Astrocyte (in vitro differentiated cells and primary cell): ENCODE measurements around the gene RBM44. TPM values are rescaled to one million over a fixed set of nuclear protein-coding genes. Genes with fewer than 3 reads are reported as not detected.
"Not testable (repeated sequence)": the region's sequence is repeated elsewhere in the genome, so short reads cannot be mapped to it uniquely, and the experiment has no call there.

Experiments used
- DNase-seq: peaks from one replicate; pipeline ENCODE4 v3.0.0-alpha.2; 2010; ENCODE audit warnings: low read depth
- FAIRE-seq: peaks from 2 replicates; lab custom pipeline; 2011; peaks lifted over from hg19 to GRCh38; lab: Jason Lieb, UNC
- H2AFZ ChIP-seq: 2 replicates; pipeline ENCODE4 v1.6.0; 2012; ENCODE audit warnings: low read depth, low read length, inconsistent platforms
- H3K27ac ChIP-seq: 2 replicates; pipeline ENCODE4 v1.5.1; 2011; ENCODE audit warnings: low read depth, low read length, inconsistent platforms
- H3K27me3 ChIP-seq: 2 replicates; pipeline ENCODE4 v1.6.0; 2011; ENCODE audit warnings: low read length, inconsistent platforms; ENCODE audit not compliant: insufficient read depth
- H3K36me3 ChIP-seq: 2 replicates; pipeline ENCODE4 v1.5.1; 2011; ENCODE audit warnings: low read length, inconsistent platforms; ENCODE audit not compliant: insufficient read depth
- H3K4me1 ChIP-seq: 2 replicates; pipeline ENCODE4 v1.5.1; 2011; ENCODE audit warnings: low read length, inconsistent platforms; ENCODE audit not compliant: insufficient read depth
- H3K4me2 ChIP-seq: 2 replicates; pipeline ENCODE4 v1.6.0; 2012; ENCODE audit warnings: low read length, inconsistent platforms
- H3K4me3 ChIP-seq: 2 replicates; pipeline ENCODE4 v1.5.1; 2011; ENCODE audit warnings: low read depth, mild to moderate bottlenecking, low read length, inconsistent platforms; ENCODE audit not compliant: insufficient read depth
- H3K79me2 ChIP-seq: 2 replicates; pipeline ENCODE4 v1.6.0; 2012; ENCODE audit warnings: mild to moderate bottlenecking, low read length, inconsistent platforms; ENCODE audit not compliant: insufficient read depth
- H3K9ac ChIP-seq: 2 replicates; pipeline ENCODE4 v1.6.0; 2012; ENCODE audit warnings: mild to moderate bottlenecking, low read length, inconsistent platforms
- H3K9me3 ChIP-seq: 2 replicates; pipeline ENCODE4 v1.5.1; 2012; ENCODE audit warnings: low read depth, mild to moderate bottlenecking, low read length, inconsistent platforms; ENCODE audit not compliant: insufficient read depth
- H4K20me1 ChIP-seq: 2 replicates; pipeline ENCODE4 v1.6.0; 2012; ENCODE audit warnings: low read length, inconsistent platforms; ENCODE audit not compliant: insufficient read depth
- H3K27ac Mint-ChIP-seq: one replicate; pipeline ENCODE4 v1.8.0; 2021; ENCODE audit warnings: mild to moderate bottlenecking, mixed read lengths; ENCODE audit not compliant: unreplicated experiment
- H3K27me3 Mint-ChIP-seq: one replicate; pipeline ENCODE4 v1.8.0; 2021; ENCODE audit warnings: low read depth, mixed read lengths; ENCODE audit not compliant: unreplicated experiment
- H3K36me3 Mint-ChIP-seq: one replicate; pipeline ENCODE4 v1.8.0; 2021; ENCODE audit warnings: low read depth, mixed read lengths; ENCODE audit not compliant: unreplicated experiment
- H3K4me1 Mint-ChIP-seq: one replicate; pipeline ENCODE4 v1.8.0; 2021; ENCODE audit warnings: low read depth, mixed read lengths; ENCODE audit not compliant: unreplicated experiment
- H3K4me3 Mint-ChIP-seq: one replicate; pipeline ENCODE4 v1.8.0; 2021; ENCODE audit warnings: mild to moderate bottlenecking, moderate library complexity, mixed read lengths; ENCODE audit not compliant: unreplicated experiment
- H3K9me3 Mint-ChIP-seq: one replicate; pipeline ENCODE4 v1.8.0; 2021; ENCODE audit warnings: mild to moderate bottlenecking, mixed read lengths; ENCODE audit not compliant: unreplicated experiment
- EZH2 ChIP-seq: IDR thresholded peaks from 2 replicates; pipeline ENCODE4 v1.6.1; 2012; ENCODE audit warnings: mild to moderate bottlenecking, low read length, inconsistent platforms; ENCODE audit not compliant: insufficient read depth
- total RNA-seq: library from RNA; stranded (reverse); gene quantifications from 2 replicates; pipeline ENCODE4 v1.2.1, GENCODE V29; 2021
- TF ChIP-seq, protein P1 (sequence below): IDR thresholded peaks from 2 replicates; pipeline ENCODE4 v1.5.1; 2011; ENCODE audit warnings: low read depth, mild to moderate bottlenecking, inconsistent platforms, low read length, moderate library complexity; ENCODE audit not compliant: insufficient read depth

Gene RBM44
- total RNA-seq, 1 donor from 2014 or later, result 0.32 TPM

DNA sequence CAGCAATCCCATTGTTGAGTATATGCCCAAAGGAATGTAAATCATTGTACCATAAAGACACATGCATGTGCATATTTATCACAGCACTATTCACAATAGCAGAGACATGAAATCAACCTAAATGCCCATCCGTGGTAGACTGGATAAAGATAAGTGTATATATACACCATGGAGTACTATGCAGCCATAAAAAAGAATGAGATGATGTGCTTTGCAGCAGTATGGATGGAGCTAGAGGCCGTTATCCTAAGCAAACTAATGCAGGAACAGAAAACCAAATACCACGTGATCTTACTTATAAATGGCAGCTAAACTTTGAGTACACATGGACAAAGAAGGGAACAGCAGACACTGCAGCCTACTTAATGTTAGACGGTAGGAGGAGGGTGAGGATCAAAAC lies 42.5 kb downstream of the RBM44 start:
- Mint-ChIP-seq H3K36me3 (no peaks in the 10 kb centered on the region), H3K4me1 (no peaks in the 10 kb centered on the region), H3K9me3 (peaks cover 9% of the 10 kb centered on the region), H3K27me3 (peaks cover 8% of the 10 kb centered on the region), H3K27ac (no peak overlapping the region), H3K4me3 (no peak overlapping the region)
- Histone ChIP-seq H4K20me1 (no peaks in the 10 kb centered on the region), H3K9me3 (no peaks in the 10 kb centered on the region), H3K9ac (no peak overlapping the region), H3K4me1 (no peaks in the 10 kb centered on the region), H3K36me3 (no peaks in the 10 kb centered on the region), H3K4me2 (no peak overlapping the region), H2AFZ (no peak overlapping the region), H3K27me3 (no peaks in the 10 kb centered on the region), H3K79me2 (no peaks in the 10 kb centered on the region), H3K27ac (no peak overlapping the region), H3K4me3 (no peak overlapping the region)
- DNase-seq (no peak), FAIRE-seq (no peak)
- no peak for TF ChIP-seq EZH2
- TF ChIP-seq, protein P1, sequence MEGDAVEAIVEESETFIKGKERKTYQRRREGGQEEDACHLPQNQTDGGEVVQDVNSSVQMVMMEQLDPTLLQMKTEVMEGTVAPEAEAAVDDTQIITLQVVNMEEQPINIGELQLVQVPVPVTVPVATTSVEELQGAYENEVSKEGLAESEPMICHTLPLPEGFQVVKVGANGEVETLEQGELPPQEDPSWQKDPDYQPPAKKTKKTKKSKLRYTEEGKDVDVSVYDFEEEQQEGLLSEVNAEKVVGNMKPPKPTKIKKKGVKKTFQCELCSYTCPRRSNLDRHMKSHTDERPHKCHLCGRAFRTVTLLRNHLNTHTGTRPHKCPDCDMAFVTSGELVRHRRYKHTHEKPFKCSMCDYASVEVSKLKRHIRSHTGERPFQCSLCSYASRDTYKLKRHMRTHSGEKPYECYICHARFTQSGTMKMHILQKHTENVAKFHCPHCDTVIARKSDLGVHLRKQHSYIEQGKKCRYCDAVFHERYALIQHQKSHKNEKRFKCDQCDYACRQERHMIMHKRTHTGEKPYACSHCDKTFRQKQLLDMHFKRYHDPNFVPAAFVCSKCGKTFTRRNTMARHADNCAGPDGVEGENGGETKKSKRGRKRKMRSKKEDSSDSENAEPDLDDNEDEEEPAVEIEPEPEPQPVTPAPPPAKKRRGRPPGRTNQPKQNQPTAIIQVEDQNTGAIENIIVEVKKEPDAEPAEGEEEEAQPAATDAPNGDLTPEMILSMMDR, result no peak

DNA sequence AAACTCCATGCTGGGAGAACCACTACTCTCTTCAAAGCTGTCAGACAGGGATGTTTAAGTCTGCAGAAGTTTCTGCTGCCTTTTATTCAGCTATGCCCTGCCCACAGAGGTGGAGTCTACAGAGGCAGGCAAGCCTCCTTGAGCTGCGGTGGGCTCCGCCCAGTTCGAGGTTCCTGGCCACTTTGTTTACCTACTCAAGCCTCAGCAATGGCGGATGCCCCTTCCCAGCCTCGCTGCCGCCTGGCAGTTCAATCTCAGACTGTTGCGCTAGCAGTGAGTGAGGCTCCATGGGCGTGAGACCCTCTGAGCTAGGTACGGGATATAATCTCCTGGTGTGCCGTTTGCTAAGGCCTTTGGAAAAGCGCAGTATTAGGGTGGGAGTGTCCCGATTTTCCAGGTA lies 50.4 kb downstream of the RBM44 start:
- H3K9ac ChIP-seq, H3K27ac Mint-ChIP-seq, H3K4me1 Mint-ChIP-seq, H3K9me3 ChIP-seq, H3K27me3 ChIP-seq, H3K4me1 ChIP-seq, FAIRE-seq, DNase-seq, H4K20me1 ChIP-seq, H2AFZ ChIP-seq, H3K4me3 Mint-ChIP-seq, H3K4me2 ChIP-seq, H3K36me3 Mint-ChIP-seq, H3K4me3 ChIP-seq, H3K79me2 ChIP-seq, H3K36me3 ChIP-seq, H3K27ac ChIP-seq: not testable (repeated sequence)
- peaks cover 20% of the 10 kb centered on the region for H3K27me3 Mint-ChIP-seq
- peaks cover 22% of the 10 kb centered on the region for H3K9me3 Mint-ChIP-seq

DNA sequence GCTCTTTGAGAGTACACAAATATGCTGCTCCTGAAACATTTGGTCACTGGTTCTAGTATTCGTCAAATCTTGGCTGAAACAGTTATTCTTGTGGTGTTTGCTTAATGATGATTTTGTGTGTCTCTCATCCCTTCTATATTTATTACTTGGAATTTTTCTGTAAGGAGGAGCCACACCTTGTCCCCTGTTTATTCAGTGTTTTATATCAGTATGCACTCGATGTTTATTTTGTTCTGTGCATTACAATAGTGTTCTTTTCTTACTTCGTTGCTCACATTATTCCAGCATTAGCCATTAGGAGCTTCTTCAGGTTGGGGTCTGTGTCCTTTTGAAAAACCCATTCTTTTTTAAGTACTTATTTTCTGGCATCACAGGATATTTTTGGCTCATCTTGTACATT lies 55.7 kb downstream of the RBM44 start:
- H3K4me3 Mint-ChIP-seq, result no peak overlapping the region
- peaks cover 5% of the 10 kb centered on the region for H3K4me1 Mint-ChIP-seq
- Histone ChIP-seq H3K27ac (no peak overlapping the region), H3K4me1 (peaks cover 8% of the 10 kb centered on the region), H3K4me3 (no peak overlapping the region), H3K36me3 (no peaks in the 10 kb centered on the region), H3K79me2 (no peaks in the 10 kb centered on the region), H3K4me2 (no peak overlapping the region), H3K27me3 (peaks cover 4% of the 10 kb centered on the region), H3K9ac (no peak overlapping the region), H2AFZ (no peak overlapping the region), H4K20me1 (no peaks in the 10 kb centered on the region), H3K9me3 (peaks cover 2% of the 10 kb centered on the region)
- FAIRE-seq (peak; percentile 5), DNase-seq (no peak)
- H3K27ac Mint-ChIP-seq, result no peak overlapping the region
- no peaks in the 10 kb centered on the region for H3K36me3 Mint-ChIP-seq
- H3K9me3 Mint-ChIP-seq, result peaks cover 2% of the 10 kb centered on the region
- peaks cover 33% of the 10 kb centered on the region for H3K27me3 Mint-ChIP-seq
- TF ChIP-seq EZH2, result no peak
- TF ChIP-seq, protein P1, result no peak
